GM19099 (cell line): ENCODE data around the gene RFC5.

Experiments used
- POLR2A ChIP-seq: IDR thresholded peaks from 3 replicates; pipeline ENCODE4 v1.6.1; 2011; ENCODE audit warnings: low read depth; ENCODE audit not compliant: insufficient read length; ENCODE audit errors: extremely low read depth

The RFC5 gene

DNA sequence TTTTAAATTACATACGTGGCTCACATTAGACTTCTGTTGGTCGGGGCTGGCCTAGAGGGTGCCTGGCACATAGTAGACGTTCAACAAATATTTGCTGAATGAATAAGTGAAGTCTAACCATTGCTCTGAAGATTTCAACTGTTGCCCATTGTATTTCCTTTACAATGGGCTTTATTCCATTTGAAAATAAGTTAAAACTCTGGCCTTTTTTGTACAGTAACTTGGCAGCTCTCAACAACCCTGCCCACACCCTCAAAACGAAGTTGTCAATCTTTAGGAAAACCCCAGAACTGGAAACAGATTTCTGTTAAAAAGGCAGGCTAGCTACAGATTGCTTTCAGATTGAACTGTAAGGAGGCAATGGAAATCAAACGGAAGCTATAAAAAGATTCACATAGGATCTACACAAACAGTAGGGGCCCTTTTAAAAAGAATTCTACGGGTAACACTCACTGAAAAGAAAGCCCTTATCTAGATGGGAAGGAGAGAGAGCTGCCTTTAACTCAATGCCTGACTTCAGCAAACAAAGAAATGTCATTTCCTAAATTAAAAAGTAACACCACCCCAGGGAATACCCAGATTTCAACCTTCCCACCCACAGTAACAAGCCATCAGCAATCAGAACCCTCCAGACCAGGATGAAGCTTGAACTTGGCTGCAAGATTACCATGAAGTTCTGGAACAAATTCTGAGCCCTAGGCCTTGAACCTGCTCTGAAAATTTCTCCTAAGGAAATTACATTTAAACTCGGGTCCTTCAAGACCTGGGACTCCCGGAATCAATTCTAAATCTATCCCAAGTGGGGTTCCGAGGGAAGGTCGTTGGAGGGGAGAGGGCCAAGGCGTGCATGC, 43.1 kb downstream of the RFC5 start:
- TF ChIP-seq POLR2A: no peak

DNA sequence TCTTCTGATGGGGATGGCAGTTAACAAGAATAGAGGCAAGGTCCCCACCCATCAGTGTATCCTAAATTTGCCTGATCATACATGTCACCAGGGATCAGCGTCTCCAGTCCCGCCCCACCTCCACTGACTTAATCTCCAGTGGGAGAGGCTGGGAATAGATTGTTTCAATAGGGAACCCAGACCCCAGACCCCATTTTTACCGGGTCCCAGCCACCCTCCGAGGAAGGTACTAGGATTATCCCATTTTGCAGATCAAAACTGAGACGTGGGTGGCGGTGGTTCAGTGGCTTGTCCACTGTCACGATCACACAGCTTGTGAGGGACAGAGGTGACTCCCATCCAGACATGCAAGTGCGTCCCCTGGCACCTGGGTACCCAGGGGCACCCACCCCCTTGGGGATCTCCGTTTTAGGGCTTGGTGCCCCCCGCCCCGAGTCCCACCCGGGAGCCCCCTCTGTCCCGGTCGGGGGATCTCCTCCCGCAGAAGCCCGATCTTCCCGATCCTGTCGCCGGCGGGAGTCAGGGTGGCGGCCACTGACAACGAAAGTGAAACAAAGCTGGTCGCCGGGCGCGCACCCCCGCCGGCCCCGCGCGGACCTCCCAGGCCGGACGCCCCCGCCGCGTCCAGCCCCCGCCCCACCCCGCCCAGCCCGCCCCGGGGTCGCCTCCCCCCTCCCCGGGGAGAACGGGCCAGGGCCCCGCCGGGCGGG, 44.0 kb downstream of the RFC5 start:
- no peak for TF ChIP-seq POLR2A

DNA sequence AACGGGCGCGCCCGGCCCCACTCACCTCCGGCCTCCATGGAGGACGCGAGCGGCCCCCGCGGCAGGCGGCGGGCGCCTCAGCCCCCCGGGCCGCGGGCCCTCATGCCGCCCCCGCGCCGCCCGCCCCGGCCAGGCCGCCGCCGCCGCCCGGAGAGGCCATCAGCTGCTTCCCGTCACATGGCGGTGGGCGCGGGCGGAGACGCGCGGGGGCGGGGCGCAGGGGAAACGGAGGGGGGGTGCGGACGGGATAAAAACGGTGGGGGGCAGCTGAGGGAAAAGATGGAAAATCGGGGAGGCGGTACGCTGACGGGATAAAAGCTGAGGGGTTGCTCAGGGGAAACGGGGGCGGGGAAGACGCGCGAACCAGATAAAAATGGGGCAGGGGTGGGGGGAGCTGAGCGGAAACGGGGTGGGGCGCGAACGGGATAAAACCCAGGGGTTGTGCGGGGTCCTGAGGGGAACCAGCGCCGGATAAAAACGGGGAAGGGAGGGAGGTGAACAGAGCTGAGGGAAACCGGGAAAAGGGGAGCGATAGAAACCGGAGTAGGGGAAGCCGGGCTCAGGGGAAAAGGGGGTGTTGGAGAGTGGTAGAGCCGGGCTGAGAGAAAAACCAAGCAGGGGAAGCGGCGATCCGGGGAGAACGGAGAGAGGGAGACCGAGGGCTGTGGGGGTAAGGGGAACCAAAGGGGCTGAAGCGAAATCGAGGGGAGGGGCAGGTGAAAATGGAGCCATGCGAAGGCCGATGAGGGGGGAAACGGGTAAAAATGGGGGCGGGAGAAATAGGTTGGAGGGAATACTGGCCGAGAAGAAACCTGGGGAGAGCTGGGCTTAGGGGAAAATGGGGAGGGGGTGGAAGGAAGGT, 44.7 kb downstream of the RFC5 start, which contains the start of gene WSB2:
TSS of gene WSB2 (minus strand) at position 169 of the 862 bp plus-strand sequence. CDS start at position 38, 131 bp downstream.
- peak; percentile 50 for TF ChIP-seq POLR2A

DNA sequence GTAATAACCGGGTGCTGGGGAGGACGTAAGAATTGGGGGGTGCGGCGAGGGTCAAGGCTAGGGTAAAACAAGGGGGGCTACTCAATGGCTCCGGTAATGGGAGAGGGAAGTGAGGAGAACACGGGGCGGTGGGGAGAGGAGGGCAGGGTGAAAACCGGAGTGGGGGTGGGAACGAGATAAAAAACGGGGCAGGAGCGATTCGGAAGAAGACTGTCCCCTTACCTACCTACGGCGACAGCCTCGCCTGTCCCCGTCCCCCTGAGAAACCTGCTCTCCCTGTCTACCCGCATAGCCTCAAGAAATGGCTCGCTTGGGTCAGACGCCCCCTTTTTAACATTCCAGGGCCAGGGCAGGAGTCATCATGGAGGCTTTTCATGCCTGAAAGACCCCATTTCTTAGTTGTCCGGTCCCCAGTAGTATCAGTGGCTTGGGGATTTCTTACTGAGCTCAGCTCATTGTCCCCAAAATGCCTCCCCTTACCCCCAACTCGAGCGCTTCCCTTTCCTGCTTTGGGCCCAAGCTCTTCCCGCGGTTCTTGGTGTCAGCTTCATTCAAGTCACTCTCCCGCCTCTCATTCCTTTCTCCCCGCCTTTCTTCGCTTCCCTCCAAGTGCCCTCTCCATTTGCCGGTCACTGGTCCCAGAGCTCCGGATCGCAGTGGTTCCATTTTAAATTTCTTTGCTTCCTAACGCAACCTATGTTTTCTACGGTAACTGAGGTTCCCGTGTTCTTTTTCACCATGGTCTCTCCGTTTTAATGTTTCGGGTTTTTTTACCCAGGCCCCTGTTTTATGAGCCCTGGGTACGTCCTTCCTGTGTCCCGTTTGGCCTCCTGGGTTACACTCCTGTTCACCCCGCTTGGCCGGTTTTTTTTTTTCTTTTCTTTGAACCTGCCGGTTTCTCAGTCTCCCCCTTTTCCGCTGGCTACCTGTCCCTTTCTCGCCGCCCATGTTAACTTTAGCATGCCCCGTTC, 45.7 kb downstream of the RFC5 start:
- peak; percentile 49 for TF ChIP-seq POLR2A

DNA sequence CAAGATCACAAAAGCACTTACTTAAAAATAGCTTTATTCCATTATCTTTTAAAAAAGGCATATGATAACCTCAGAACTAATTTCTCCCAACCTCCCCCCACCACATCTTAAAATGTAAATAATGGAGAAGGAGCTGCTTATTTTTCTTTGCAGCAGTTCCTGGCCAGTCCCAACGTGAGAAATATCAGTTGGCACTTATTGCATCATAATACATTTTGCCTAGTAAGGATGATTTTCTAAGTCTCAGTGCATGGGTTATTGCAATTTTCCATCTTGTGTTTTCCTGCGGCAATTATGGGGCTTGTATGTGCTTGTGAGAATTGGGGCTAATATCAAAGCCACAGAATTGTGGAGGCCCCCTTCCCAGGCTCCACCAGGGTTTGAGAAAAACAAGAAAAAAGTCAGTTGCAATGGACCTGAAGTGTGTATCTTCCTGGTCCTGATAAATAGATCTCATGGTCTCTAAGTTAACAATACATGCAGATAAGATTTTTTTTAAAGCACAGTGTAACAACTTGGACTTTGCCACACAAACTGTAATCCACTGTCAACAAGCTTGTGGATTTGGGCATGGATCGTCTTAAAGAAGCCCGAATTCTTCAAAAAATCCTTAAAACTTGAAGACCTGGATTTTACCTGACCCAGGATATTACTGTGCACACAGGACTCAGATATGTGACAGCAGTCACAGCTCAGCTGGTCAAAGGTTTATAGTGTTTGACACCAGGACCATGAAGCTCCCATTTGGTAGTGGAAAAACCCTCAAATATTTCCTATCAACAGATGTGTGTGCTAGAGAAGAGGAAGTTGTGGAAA, 47.3 kb downstream of the RFC5 start:
- no peak for TF ChIP-seq POLR2A

DNA sequence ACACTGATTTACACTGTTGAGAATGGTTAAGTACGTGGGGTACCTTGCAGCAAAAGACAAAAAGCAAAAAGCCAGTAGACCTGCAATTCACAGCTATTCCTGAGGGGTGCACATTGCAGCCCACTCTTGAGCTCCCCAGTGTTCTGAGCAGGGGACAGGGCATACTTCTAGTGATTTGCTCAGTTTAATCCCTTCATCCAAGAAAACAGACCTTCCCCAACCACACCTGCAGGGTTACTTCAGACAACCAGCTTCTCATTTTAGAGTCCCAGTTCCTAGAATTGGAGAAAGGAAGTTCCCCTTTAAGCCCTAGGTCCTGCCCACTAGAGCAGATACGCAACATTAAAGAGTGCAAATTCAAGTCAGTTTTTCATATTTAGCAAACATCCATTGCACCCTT, 48.1 kb downstream of the RFC5 start:
- no peak for TF ChIP-seq POLR2A

DNA sequence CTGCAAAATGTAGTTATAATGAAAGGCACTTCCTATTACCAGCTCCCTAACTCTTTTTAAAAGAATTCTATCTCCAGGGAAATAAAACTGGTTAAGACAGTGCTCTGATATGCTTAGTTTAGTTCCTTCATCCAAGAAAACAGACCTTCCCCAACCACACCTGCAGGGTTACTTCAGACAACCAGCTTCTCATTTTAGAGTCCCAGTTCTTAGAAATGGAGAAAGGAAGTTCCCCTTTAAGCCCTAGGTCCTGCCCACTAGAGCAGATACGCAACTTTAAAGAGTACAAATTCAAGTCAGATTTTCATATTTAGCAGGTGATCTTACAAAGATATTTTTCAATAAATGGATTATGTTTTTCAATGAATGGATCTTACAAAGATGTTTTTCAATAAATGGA, 48.9 kb downstream of the RFC5 start:
- no peak for TF ChIP-seq POLR2A

DNA sequence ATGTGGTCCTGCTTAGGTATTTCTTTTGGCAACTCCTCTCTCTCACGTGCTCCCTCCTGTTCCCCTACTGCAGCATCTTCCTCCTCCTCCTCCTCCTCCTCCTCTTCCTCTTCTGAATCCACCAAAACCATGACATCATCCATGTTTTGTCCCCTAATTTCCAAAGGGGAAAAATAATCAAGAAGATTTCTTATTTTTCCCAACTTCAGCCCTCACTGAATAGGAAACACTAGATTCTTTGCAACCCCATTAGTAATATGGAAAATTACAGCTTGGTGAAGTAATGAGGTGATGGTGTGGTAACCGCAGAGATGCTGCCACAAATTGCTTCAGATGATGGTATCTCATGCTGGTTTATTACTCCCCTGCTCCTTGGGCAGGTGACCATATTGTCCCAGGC, 51.9 kb downstream of the RFC5 start:
- no peak for TF ChIP-seq POLR2A

DNA sequence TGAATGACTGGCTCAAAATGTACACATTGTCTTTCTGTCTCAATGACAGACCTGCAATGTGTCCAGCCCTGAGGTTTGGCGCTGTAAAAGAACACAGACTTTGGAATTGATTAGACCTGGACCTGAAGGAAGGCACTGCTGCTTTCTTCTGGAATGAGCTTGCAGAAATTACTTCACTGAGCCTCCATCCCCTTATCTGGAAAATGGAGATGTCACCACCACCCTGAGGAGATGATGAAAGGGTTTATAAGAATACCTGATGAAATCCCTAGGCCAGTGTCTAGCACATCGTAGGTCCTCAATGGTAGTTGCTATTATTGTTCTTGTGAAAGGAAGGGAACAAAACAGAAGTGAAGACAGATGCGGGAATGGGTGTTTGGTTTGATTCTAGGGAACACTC, 54.1 kb downstream of the RFC5 start:
- TF ChIP-seq POLR2A: no peak

DNA sequence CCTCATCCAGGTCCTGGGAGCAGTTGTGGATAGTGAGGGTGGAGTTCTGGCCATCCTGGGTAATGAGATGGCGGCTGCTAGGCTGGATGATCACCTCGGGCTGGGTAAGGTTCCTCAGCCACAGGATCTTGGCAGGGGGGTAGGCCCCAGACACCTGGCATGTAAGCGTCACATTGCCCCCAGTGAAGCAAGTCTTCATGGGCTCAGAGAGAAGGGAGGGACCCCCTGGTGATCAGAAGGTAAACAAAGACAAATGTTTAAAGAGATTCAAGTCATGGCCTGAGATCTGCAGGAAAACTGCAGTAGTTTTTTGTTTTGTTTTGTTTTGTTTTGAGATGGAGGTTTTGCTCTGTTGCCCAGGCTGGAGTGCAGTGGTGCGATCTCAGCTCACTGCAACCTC, 57.3 kb downstream of the RFC5 start:
- TF ChIP-seq POLR2A: no peak
